Activated CD4-positive, alpha-beta T cell treated with anti-CD3 and anti-CD28 coated beads, Interleukin-2, Interleukin-4, amounts not matched to agents 100 ng/mL and 50 ng/mL, durations not matched to agents 16 hours and 8 hours (primary cell): ENCODE results near the gene OST4.

ENCODE experiments used
- DNase-seq: peaks from one replicate; pipeline ENCODE4 v3.0.0-alpha.2; 2020; ENCODE audit warnings: low spot score

Gene OST4

DNA sequence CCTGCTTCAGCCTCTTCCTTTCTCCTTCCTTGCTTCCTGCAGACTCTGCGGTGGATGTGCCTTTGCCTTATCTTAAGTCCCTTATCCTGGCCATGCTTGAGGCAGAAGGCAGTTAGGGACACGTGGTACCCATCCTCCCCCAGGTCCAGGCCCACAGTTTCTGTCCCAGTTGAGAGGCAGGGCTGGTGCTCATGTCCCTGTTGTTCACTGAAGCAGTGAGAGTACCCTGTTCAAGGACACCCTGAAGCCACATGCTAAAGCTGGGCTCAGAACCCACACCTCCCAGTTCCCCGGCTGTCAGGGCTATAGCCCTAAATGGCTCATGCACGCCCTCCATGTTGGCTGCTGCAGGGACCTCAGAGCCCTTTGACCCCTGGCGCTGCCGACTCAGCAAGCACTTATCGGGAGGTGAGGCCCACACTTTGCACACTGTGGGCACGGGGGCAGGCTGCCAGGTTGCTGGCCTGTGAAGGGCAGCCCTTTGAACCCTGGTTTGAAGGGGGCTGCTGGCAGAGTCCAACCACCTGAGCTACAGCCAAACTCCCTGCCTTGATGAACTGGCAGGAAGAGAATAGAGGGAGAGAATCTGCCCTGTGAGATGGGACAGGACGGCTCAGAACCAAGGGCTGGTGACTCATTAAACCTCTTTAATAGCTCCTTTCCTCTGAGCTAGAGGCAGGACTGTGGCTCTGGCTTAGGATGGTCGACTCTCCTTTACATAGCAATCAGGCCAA lies 21.4 kb upstream of the OST4 start:
- DNase-seq = no peak

DNA sequence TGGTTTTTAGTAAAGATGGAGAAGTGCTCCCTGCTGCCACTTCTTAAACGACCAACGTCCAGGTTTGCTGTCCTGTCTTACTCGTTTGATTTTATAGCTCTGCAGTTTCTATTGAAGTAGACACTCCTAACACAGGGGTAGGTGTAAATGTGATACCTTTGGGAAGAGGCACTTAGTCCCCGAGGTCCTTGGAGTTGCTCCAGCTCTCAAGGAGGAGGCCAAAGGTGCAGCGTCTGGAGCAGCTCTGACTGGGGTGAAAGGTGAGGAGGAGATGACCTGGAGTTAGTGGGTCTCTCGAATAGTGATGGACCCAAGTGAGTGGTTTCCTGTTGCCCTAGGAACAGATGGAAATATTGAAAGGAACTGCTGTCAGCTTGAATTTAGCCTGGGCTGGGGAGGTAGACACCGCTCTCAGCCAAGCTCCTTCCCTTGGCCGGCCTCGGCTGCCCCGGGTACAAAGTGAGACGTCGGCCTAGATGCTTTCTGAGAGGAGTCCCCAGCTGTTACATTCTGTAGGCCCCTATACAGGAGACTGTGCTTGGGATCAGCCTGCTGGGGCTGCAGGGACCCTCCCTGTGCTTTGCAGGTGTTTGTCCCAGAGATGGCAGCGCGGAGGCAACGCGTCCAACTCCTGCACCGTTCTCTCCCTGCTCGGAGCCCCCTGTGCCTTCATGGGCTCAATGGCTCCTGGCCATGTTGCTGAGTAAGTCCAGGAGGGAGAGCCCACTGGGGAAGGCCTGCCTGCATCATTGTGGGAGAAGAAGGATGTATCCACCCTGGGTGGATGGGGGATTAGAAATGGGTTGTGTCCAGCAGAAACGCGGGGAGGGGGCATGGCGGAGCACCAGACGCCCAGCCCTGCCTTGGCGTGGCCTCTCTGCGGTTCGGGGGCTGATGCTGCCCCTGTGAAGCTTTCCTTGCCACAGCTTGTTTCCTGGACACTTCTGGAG lies 20.6 kb upstream of the OST4 start:
- DNase-seq = no peak

DNA sequence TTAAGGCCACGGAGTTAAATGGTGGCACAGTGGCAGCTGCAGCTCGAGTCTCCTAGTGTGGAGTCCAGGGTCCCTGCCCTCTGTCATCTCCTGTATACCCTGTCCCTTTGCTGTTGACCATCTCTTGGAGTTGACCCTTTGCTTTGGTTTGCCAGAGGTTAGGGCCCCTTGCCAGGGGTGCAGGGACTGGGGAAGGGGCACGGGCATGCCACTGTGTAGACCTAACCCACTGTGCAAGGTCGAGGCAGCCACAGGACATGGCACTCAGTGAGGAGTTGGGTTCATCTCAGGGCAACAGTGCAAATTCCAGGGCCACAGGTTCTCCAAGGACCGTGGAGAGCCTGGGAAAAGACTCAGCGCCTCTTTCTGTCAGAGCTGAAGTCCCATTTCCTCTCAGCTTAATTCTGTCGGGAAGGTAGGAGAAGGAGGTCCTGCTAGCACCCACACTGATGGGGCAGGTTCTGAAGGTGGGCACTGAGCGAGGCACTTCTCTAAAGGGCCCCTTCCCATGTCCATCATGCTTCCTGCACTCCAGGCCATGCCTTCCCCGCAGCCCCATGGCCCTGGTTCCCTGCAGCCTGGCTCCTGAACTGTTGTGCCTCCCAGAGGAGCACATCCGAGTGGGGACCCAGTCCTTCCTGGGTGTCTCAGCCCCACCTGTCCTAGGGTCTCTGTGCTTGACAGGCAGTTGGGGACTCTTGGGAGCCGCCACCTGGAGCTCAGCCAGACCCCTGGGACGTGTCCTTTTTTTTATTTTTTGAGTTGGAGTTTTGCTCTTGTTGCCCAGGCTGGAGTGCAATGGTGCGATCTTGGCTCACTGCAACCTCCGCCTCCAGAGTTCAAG lies 17.9 kb upstream of the OST4 start:
- no peak for DNase-seq

GRCh38 chr2:27088634-27089033 lies 17.2 kb upstream of the OST4 start:
- no peak for DNase-seq

DNA sequence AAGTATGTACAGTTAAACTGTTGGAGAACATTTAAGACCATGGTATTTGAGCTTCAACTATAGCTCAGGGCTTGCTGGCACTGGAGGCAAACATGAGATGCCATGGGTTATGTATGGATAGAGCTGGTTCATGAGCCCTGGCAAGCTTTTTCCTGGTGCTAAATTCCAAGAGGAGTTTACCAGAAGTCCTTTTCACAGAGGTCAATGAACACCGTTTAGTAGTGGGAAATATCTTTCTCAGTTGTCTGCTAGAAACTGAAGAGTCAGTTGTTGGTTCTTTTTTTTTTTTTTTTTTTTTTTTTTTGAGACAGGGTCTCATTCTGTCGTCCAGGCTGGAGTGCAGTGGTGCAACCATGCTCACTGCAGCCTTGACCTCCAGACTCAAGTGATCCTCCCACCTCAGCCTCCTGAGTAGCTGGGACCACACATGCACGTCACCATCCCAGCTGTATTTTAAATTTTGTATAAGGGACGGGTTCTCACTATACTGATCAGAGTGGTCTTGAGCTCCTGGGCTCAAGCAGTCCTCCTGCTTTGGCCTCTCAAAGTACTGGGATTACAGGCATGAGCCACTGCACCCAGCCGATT lies 16.5 kb upstream of the OST4 start:
- no peak for DNase-seq

- DNase-seq = no peak
Observed at GRCh38 chr2:27086724-27087593, 15.5 kb upstream of the OST4 start, which contains the start of gene KHK. Gene KHK (plus strand): TSS chr2:27086772. CDS start chr2:27087260, 488 bp downstream.

DNA sequence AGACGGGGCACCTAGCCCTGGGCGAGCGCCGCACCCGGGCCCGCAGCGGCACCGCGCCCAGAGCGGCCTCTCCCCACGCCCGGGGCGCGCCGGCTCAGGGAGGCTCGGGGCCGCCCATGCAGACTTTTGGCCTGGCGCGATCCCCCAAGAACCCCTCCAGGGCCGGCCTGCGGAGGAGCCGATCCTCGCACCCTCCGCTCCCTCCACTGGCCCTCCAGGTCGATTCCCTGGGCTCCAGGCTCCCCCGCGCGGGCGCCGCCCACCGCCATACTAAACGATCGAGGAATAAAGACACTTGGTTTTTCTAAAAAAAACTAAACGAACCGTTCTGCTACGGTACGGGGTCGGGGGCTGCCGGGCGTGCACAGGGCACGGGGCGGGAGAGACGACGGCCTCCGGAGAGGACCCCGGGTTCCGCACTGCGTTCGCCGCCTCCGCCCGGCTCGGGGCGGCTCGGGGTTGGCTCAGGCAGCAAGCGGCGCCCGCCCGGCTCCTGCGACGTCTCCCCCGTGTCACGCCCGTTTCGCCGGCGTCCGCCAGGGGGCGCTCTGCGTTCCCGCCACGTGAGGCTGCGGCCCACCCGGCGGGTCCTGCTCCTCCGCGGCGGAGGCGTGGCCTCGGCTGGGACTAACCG lies 14.8 kb upstream of the OST4 start:
- peak; percentile 98 for DNase-seq

DNA sequence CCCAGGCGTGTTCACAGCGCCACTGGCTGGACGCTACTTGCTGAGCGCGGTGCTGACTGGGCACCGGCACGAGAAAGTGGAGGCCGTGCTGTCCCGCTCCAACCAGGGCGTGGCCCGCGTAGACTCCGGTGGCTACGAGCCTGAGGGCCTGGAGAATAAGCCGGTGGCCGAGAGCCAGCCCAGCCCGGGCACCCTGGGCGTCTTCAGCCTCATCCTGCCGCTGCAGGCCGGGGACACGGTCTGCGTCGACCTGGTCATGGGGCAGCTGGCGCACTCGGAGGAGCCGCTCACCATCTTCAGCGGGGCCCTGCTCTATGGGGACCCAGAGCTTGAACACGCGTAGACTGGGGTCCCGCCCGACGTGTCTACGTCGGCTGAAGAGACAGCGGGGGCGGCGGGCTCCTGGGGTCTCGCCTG lies 14.2 kb upstream of the OST4 start:
- DNase-seq = peak; percentile 44

DNA sequence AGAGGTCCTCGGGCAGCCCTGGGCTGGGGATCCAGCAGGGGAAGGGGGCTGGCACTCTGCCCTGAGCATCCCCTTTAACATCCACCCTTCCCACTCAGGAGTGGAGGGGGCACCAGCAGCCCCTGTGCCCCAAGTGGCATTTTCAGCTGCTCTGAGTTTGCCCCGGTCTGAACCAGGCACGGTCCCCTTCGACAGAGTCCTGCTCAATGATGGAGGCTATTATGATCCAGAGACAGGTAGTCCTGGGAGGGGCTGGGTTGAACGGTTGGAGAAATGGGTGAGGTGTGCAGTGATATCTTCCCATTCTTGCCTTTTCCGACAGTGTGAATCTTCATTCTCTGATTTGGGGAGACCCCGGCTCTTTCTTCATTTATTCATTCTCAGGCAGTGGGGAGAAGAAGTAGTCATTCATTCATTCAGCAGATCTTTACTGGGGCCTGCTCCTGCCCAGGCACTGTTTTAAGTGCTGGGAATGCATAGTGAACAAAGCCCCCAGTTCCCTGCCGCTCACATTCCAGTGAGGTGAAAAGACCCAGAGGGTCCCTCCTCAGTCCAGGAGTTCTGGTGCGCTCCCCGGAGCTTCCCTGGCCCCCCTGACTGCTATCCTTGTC lies 13.7 kb upstream of the OST4 start:
- no peak for DNase-seq

GRCh38 chr2:27084297-27085061 lies 13.0 kb upstream of the OST4 start:
- DNase-seq = no peak

- DNase-seq = no peak
Observed at GRCh38 chr2:27083410-27084296, 12.2 kb upstream of the OST4 start.

DNA sequence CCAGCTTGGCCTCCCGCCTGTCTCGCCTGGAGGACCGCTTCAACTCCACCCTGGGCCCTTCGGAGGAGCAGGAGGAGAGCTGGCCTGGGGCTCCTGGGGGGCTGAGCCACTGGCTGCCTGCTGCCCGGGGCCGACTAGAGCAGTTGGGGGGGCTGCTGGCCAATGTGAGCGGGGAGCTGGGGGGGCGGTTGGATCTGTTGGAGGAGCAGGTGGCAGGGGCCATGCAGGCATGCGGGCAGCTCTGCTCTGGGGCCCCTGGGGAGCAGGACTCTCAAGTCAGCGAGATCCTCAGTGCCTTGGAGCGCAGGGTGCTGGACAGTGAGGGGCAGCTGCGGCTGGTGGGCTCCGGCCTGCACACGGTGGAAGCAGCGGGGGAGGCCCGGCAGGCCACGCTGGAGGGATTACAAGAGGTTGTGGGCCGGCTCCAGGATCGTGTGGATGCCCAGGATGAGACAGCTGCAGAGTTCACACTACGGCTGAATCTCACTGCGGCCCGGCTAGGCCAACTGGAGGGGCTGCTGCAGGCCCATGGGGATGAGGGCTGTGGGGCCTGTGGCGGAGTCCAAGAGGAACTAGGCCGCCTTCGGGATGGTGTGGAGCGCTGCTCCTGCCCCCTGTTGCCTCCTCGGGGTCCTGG lies 11.4 kb upstream of the OST4 start:
- no peak for DNase-seq

DNA sequence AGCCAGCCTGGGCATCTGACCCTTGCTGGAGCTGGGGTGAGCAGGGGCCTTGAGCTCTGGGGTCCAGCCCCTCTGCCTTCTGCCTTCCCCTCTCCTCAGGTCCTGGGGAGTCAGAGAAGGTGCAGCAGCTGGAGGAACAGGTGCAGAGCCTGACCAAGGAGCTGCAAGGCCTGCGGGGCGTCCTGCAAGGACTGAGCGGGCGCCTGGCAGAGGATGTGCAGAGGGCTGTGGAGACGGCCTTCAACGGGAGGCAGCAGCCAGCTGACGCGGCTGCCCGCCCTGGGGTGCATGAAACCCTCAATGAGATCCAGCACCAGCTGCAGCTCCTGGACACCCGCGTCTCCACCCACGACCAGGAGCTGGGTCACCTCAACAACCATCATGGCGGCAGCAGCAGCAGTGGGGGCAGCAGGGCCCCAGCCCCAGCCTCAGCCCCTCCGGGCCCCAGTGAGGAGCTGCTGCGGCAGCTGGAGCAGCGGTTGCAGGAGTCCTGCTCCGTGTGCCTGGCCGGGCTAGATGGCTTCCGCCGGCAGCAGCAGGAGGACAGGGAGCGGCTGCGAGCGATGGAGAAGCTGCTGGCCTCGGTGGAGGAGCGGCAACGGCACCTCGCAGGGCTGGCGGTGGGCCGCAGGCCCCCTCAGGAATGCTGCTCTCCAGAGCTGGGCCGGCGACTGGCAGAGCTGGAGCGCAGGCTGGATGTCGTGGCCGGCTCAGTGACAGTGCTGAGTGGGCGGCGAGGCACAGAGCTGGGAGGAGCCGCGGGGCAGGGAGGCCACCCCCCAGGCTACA lies 10.7 kb upstream of the OST4 start:
- no peak for DNase-seq

DNA sequence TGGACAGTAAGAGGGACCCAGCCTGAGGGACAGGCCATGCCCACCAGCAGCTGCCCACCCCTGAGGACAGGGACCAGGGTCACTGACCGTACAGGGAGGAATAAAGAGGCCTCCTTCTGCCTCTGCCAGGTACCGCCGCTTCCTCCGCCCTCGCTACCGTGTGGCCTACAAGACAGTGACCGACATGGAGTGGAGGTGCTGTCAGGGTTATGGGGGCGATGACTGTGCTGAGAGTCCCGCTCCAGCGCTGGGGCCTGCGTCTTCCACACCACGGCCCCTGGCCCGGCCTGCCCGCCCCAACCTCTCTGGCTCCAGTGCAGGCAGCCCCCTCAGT lies 9.1 kb upstream of the OST4 start:
- DNase-seq = no peak

- no peak for DNase-seq
Observed at GRCh38 chr2:27080140-27080469, 8.7 kb upstream of the OST4 start.

- DNase-seq = no peak
Observed at GRCh38 chr2:27079233-27080139, 8.0 kb upstream of the OST4 start.
